Measurements from ENCODE around the gene RGS7.

The RGS7 gene

DNA sequence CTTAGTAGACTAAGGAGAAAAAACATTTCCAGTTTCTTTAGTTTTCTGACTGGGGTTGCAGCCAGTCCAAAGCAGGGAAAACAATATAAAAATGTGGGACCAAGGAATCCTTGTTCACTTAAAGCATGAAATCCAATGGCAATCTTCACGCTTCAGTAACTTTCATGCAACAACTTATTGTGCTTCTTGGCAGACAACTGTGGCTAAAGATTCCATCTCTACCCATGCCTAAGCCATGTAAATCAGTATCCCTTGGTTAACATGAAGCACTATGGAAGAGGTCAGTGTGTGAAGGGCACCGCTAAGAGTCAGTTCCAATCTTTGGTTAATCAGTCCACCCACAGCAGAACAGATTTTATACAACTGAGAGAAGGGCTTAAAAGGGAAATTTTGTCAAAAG, 543.3 kb downstream of the RGS7 start:
- H3K4me3 ChIP-seq (replicated peaks; ENCODE audit: low read depth, low read length) = no peak overlapping the region
- no peak for DNase-seq (ENCODE audit: extremely low read depth, low read depth)
- TF ChIP-seq, protein P1, sequence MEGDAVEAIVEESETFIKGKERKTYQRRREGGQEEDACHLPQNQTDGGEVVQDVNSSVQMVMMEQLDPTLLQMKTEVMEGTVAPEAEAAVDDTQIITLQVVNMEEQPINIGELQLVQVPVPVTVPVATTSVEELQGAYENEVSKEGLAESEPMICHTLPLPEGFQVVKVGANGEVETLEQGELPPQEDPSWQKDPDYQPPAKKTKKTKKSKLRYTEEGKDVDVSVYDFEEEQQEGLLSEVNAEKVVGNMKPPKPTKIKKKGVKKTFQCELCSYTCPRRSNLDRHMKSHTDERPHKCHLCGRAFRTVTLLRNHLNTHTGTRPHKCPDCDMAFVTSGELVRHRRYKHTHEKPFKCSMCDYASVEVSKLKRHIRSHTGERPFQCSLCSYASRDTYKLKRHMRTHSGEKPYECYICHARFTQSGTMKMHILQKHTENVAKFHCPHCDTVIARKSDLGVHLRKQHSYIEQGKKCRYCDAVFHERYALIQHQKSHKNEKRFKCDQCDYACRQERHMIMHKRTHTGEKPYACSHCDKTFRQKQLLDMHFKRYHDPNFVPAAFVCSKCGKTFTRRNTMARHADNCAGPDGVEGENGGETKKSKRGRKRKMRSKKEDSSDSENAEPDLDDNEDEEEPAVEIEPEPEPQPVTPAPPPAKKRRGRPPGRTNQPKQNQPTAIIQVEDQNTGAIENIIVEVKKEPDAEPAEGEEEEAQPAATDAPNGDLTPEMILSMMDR (IDR thresholded peaks at IDR 0.05; ENCODE audit: low read depth, low read length, missing control alignments) = no peak

DNA sequence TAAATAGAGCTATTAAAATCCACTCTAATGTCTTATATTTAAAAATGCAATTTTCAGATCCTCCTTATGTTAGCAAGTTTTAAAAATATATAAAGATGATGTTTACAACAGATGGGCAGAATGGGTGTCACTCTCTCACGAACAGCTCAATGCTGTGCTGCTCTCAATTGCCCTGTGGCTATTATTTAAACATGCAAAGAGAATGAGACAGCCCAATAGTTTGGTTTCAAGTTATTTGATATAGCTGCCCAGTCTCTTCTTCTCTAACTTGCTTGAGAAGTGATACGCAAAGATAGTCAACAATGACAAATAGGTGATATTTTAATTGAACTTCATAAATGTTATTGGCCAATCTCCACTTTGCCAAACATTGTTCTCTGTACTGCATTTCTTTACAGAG, 545.7 kb downstream of the RGS7 start:
- TF ChIP-seq, protein P1 (IDR thresholded peaks at IDR 0.05; ENCODE audit: low read depth, low read length, missing control alignments) = no peak
- H3K4me3 ChIP-seq (replicated peaks; ENCODE audit: low read depth, low read length) = no peak overlapping the region
- no peak for DNase-seq (ENCODE audit: extremely low read depth, low read depth)

DNA sequence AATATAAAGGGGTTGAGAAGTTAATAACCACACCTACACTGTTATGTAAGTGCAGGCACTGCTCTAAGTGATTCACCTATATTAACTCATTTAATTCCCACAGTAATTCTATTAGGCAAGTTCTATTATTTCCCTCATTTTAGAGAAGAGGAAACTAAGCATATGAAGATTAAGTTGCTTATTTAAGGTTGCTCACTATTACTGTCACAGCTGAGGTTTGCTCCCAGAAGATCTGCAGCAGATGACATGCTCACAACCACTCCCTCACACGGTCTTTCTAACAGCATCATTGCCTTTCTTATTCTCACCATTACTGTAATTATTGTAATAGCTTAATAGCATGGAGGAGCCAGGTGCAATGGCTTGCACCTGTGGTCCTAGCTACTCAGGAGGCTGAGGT, 548.6 kb downstream of the RGS7 start:
- no peak overlapping the region for H3K4me3 ChIP-seq (replicated peaks; ENCODE audit: low read depth, low read length)
- TF ChIP-seq, protein P1 (IDR thresholded peaks at IDR 0.05; ENCODE audit: low read depth, low read length, missing control alignments) = no peak
- DNase-seq (ENCODE audit: extremely low read depth, low read depth) = no peak

DNA sequence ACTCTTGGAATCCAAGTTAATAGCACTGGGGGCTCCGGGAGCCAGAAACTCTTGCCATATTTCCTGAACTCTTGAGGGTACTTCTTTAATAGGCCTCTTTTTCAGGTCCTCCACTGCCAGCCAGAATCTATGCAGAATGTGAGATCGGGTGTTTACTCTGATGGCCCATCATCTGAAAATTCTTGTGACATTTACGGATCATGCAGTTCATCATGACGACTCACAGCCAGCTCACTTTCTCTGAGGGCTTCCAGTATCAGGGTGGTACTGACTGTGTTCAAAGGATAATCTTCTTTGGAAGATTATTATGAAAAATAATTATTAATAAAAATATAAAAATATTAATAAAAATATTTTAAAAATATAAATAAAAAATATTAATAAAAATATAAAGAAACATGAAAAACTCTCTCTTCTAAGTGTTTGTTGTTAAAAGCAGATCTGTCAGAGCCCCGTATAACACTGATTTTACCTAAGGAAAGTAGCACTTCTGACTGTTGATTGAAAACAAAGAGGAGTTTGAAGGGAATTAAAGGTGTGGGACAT, 550.7 kb downstream of the RGS7 start:
- TF ChIP-seq, protein P1 (IDR thresholded peaks at IDR 0.05; ENCODE audit: low read depth, low read length, missing control alignments) = no peak
- DNase-seq (ENCODE audit: extremely low read depth, low read depth) = no peak
- no peak overlapping the region for H3K4me3 ChIP-seq (replicated peaks; ENCODE audit: low read depth, low read length)

DNA sequence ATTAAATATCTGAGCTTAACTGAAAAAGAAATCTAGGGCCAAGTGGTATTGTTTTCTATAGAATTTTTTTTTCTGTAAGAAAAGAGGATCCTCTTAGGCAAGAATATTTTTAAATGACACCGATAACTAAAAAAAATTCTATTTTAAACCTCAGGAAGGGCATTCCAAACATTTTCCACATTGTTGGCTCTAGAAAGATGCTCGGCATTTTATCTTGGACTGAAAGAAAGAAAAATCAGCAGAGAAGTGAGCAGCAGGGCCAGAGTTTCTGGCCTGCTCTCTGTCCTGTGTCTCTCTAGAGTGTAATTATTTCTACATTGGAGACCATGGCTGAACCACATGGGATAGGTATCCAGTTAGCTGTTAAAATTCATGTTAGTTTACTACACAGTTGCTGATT, 552.5 kb downstream of the RGS7 start:
- no peak for DNase-seq (ENCODE audit: extremely low read depth, low read depth)
- no peak overlapping the region for H3K4me3 ChIP-seq (replicated peaks; ENCODE audit: low read depth, low read length)
- TF ChIP-seq, protein P1 (IDR thresholded peaks at IDR 0.05; ENCODE audit: low read depth, low read length, missing control alignments) = no peak

DNA sequence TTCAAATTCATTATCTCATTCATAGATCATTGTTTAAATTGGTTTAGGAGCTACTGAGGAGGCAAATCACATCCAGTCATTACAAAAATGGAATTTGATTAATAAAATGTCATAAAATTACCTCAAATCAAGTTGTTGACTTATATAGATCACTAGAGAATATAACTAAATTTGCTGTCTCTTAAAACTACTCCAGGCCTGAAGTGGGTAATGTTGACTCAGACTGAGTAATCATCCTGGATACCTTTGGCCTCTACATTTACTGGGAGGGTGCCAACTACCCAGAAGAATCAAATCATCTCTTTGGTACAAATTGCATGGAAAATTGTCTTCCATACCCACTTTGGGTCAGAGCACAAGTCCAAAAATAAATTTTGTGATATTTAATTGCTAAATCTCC, 553.9 kb downstream of the RGS7 start:
- H3K4me3 ChIP-seq (replicated peaks; ENCODE audit: low read depth, low read length) = no peak overlapping the region
- peak; percentile 19 for DNase-seq (ENCODE audit: extremely low read depth, low read depth)
- TF ChIP-seq, protein P1 (IDR thresholded peaks at IDR 0.05; ENCODE audit: low read depth, low read length, missing control alignments) = no peak

DNA sequence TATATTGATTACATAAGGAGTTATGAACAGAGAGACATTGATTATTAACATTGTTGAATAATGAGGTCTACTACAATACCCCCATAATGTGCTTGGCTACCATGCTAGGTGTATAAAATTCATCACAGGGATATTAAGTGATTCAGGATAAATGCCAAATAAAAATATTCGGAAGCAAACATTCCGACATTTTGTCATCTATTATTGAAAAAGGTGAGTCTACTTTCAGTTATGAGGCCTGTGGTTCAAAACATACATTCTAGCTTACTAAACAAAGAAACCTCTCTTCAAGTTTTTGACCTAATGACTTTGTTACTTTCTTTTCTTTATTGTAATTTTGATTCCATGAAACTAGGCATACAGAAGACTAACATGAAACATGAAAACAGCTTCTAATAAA, 554.7 kb downstream of the RGS7 start:
- no peak overlapping the region for H3K4me3 ChIP-seq (replicated peaks; ENCODE audit: low read depth, low read length)
- no peak for DNase-seq (ENCODE audit: extremely low read depth, low read depth)
- TF ChIP-seq, protein P1 (IDR thresholded peaks at IDR 0.05; ENCODE audit: low read depth, low read length, missing control alignments) = no peak

Measured in HFF-Myc (cell line).